HG03439 (cell line): ENCODE results near the gene RYR1.
"Not testable (repeated sequence)": the region's sequence is repeated elsewhere in the genome, so short reads cannot be mapped to it uniquely, and the experiment has no call there.

Experiments used
- ATAC-seq: cut with Tn5 transposase; IDR thresholded peaks from one replicate; pipeline ENCODE4 v1.9.1; 2021; ENCODE audit warnings: mild to moderate bottlenecking, moderate library complexity; ENCODE audit not compliant: unreplicated experiment

RYR1 gene

DNA sequence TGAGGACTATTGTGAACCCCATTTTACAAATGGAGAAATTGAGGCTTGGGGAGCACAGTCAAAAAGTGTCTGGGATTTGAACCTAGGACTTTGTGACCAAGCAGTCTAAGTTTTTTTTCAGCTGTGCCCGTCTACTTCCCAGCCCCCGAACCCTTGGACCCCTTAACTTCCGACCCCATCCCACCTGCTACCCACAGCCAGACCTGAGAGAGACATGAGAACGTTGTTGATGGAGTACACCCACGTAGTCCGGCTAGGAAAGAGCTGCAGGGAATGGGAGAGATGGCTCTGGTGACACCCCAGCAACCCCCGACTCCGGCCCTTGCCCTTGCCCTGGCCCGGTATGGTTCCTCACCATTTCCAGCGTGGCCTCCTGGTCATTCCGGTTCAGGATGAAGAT is 166.2 kb downstream of the RYR1 start:
- no peak for ATAC-seq

DNA sequence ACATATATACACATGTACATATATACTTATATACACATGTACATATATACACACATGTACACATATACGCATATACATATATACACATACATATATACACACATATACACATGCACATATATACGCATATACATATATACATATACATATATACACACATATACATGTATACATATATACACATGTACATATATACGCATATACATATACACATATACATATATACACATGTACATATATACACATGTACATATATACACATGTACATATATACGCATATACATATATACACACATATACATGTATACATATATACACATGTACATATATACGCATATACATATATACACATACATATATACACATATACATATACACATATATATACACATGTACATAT is 169.4 kb downstream of the RYR1 start:
- not testable (repeated sequence) for ATAC-seq

DNA sequence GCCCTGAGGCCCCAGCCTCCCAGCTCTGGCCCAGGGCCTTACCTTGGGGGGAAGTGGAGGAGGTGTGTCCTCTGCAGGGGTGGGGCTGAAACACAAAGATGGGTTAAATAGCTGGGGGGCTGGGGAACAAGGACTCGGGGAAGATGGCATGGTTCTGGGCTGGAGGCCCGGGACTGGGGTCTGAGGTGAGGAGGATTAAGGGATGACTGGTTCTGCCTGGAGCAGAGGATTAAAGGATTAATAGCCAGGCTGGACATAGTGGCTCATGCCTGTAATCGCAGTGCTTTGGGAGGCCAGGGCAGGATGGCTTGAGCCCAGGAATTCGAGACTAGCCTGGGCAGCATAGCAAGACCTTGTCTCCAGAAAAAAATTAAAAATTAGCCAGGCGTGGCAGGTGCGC is 172.6 kb downstream of the RYR1 start:
- ATAC-seq = no peak

DNA sequence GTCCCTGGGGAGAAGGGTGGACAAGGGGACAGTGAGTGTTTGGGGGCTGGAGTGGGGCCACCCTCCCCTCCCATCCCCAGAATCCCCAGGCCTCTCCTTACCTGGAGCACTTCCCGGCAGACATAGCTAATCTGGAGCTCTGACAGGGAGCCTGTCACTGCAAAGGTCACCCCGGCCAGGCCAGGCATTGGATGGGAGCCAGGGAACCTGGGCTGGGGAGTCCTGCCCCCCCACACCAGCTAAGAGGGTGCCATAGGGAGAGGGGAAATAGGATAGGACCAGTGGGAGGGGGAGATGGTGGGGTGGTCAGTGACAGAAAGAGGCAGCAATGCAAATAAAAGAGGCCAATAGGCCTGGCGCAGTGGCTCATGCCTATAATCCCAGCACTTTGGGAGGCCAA is 180.8 kb downstream of the RYR1 start:
- ATAC-seq = no peak

DNA sequence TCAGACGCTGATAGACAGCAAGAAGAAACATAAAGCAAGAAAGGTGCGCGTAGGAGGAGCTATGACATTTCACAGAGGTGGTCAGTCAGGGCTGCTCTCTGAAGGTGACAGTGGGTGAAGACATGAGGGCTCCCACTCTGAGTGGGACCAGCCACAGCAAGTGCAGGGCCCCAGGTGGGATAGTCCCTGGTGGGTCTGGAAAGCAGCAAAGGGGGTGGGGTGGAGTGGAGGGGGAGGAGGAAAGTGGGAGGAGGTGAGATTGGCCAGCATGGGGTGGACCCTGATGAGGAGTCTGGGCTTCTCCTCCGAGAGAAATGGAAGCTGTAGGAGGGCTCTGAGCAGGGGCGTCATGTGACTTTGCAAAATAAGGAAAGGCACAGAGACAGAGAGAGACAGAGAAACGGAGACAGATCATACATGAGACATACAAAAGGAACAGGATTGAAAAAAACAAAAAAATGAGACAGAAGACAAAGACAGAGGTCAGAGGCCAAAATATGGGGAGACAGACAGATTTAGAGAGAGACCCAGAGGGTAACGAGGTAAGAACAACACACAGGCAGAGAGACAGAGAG is 181.6 kb downstream of the RYR1 start:
- ATAC-seq = no peak

DNA sequence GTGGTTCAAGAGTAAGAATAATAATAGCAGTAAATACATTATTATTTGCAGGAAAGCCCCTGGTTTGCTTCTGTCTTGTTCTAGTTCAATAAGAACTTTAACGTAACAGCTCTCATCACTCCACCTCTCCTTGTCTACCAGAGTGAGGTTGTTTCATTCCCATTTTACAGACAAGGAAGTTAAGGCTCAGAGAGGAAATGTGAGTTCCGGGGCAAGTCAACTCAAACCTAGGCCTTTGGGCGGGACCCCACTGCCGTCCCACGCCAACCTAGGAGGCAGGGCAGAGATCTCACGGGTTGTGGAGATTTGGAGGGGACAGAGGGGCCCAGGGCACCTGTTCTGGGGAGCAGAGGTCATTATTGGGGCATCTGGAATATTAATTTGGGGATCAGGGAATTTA is 182.8 kb downstream of the RYR1 start:
- no peak for ATAC-seq

DNA sequence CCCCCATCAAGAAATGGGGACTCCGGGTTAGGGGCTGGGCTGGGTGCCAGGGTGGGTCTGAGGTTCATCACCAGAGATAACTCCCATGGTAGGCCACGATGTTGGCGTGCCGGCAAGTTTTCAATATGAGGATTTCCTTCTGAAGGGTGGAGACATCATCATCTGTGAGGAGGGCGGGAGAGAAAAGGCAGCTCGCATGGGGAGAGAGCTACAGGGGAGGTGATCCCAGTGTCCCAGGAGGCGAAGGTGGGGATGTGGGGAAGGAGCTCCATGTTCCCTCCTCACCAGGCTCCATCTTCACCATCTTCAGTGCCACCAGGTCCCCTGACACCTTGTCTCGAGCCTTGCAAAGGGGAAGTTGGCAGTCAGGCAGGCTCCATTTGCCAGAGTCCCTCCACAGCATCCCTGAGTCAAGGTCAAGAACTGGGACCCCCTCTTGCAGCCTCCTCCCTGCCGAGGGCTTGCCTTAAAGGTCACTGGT is 183.8 kb downstream of the RYR1 start:
- no peak for ATAC-seq

DNA sequence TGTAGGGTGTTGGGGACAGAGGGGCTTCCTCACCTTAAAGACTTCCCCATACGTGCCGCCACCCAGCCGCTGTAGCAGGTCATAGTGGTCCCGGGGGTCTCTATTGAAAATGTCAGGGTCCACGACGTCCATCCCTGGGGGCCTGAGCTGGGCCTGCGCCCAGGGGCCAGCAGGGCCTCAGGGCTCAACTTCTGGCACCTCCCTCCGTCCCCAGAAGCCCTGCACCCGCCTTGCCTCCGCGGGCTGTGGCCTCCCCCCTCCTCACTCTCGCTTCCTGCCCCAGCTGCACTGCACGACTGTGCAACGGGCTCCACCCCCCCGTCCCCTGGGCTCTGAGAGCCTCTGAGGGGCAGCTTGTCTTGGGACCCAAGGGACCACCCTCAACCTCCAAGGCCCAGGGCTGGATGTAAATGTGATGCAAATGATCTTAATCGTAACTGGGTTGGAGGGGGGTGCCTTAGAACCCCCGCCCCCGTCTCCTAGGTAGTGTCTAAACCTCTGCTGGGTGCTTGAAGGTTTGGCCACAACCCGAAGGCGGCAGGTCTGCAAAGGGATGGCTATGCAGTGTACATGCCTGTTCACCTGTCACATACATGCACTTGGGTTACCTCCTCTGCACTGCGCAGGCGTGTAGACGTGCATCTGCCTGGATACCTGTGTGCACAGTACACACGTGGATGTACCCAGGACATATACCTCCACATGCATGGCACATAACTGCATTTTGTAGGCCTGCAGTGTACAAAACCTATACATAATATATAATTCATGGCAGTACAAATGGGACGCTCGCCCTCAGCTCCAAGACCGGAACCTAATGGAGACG is 184.5 kb downstream of the RYR1 start, which contains the start of gene MAP4K1:
MAP4K1 (minus strand) TSS at position 190 of the 826 bp plus-strand sequence; CDS start at position 132, 58 bp downstream.
- peak; percentile 40 for ATAC-seq

DNA sequence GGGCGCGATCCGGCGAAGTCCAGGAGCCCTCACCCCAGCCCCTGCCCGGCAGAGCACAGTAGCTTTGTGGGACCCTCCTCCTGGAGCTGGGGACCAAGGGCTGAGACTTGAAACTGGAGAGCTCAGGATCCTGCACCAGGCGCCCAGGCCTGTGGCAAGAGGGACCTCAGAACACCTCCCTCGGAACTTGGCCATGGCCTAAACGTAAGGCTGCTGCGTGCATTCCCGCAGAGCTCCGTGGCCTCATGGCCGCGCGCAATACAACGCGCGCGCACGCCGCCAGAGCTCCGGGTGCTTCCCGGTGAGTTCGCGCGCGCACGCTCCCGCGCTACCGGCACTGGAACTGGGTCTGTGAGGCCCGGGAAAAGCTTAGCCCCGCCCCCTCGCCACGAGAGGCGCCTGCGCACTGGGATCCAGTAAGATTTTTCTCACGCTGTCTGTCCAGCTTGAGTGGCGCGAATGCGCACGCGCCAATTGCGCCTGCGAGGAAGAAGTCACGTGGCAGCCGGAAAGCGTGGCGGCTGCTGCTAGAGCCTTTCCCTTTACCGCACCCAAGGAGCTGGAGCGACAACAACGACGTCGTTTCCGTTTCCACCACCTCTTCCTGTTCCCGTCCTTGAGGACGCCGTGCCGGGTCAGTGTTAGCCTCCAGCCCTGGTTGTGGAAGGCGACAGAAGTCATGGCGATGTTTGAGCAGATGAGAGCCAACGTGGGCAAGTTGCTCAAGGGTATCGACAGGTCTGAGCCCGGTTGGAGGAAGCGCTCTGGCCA is 185.3 kb downstream of the RYR1 start, which contains the start of gene EIF3K:
EIF3K (plus strand) TSS at position 599 of the 771 bp plus-strand sequence; CDS start at position 680, 81 bp downstream.
- ATAC-seq = peak; percentile 68

DNA sequence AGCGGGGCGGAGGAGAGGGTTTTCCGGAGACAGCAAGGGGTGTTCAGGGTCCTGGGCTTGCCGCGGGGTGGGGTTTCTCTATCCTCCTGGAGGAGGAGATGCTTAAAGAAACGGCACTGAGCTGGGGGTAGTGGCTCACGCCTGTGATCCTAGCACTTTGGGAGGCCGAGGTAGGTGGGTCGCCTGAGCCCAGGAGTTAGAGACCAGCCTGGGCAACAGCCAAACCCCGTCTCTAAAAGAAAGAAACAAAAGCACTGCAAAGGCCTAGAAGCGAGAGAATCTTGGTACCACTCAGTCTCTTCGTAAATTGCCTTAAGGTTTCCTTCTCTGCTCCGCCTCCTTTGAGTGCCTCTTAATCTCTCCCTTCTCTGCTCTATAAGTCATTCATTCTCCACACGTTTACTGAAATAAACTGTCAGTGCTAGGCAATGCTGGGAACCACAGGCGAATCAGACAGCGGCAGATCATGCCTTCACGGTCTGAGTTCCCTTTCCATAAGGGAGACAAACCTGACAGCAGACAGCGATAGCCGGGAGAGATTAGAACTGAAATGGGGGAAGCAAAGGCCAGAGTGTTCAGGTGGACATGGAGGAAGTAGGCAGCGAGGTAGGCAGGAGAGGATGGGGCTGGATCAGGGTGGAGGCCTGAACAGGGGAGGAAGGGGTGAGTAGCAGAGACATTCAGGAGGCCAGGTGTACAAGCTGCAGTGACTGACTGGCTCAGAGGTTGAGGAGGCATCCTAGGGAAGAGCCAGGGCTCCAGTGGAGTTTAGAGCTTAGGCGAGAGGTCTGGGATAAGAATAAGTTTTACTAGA is 186.1 kb downstream of the RYR1 start:
- no peak for ATAC-seq

DNA sequence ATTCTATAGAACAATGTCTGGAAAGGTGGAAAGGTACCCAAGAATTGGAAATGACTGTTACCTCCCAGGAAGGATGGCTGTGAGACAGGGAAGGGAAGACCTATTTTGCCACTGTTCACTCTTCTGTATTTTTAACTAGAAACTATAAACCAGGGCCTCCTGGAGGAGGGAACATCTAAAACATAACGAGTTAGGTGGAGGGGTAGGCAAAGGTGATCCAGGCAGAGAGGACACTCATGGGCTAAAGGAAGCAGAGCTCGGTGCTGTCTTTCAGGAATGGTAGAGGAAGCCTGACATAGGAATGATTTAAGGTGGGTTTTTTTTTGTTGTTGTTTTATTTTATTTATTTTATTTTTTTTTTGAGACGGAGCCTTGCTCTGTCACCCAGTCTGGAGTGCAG is 191.3 kb downstream of the RYR1 start:
- ATAC-seq = no peak

DNA sequence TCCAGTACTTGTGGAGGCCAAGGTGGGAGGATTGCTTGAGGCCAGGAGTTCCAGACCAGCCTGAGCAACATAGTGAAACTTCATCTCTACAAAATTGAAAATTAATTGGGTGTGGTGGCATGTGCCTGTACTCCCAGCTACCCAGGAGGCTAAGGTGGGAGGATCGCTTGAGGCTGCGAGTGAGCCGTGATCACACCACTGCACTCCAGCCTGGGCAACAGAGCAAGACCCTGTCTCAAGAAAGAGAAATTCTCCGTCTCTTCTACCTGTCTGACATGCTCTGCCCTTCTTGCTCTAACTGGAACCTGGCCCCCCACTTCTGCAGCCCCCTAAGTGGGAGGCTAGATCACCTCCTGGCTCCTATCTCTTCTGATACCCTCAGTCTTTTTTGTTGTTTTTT is 192.9 kb downstream of the RYR1 start:
- ATAC-seq = no peak

DNA sequence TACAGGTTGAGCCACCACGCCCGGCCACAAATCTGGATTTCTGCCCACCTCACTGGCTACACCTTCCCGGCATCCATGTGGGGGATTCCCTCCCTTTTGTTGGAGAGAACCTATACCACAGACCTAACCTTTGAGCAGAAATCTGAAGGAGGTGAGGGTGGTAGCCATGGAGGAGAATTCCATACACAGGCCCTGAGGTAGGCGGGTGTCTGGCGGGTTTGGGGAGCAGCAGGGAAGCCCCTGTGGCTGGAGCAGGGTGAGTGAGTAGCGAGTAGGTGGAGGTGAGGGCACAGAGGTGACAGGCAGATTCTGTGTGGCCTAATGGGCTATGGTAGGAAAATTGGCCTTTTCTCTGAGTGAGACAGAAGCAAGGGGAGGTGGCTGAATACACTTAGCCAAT is 196.1 kb downstream of the RYR1 start:
- no peak for ATAC-seq

DNA sequence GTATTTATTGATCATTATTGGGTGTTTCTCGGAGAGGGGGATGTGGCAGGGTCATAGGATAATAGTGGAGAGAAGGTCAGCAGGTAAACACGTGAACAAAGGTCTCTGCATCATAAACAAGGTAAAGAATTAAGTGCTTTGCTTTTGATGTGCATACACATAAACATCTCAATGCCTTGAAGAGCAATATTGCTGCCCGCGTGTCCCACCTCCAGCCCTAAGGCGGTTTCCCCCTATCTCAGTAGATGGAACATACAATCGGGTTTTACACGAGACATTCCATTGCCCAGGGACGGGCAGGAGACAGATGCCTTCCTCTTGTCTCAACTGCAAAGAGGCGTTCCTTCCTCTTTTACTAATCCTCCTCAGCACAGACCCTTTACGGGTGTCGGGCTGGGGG is 197.8 kb downstream of the RYR1 start:
- ATAC-seq = not testable (repeated sequence)

DNA sequence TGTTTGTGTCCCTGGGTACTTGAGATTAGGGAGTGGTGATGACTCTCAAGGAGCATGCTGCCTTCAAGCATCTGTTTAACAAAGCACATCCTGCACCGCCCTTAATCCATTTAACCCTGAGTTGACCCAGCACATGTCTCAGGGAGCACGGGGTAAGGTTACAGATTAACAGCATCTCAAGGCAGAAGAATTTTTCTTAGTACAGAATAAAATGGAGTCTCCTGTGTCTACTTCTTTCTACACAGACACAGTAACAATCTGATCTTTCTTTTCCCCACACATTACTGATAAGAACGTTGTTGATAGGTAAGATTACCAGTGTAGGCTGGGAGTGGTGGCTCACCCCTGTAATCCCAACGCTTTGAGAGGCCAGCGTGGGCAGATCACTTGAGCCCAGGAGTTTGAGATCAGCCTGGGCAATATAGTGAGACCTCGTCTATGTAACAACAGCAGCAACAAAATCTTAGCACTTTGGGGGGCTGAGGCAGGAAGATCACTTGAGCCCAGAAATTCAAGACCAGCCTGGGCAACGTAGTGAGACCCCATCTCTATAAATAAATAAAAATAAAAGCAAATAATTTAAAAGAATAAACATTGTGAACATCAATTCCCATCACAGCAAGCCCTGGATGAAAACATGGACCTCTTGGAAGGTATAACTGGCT is 198.5 kb downstream of the RYR1 start:
- not testable (repeated sequence) for ATAC-seq

DNA sequence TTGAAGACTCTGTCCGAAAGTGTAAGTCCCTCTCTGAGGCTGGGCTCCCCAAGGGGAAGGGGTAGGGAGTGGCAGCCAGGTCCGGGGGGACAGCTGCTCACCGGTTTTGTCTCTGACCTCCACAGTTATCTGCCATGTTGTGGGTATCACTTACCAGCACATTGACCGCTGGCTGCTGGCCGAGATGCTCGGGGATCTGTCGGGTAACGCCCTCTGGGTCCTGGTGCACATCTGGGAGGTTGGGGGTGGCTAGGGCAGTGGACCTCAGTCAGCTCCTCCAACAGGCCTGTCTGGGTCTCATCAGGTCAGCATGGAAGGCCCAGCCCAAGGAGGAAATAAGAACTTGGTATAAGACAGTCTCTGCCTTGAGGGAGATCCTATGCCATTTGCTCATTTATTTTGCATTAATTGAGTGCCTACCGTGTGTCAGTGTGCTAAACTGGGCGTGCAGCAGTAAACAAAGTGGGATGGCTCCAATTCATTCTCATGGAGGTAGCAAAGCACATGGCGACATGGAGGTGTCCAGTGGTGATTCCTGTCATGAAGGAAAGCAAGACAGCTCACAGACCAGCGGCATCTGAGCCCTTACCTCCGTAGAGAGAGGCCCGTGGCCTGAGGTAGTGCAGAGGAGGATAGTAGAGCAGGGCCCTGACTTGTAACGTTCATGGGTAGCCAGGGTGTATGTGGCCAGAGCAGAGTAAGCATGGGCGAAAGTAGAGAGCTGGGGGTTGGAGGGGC is 199.2 kb downstream of the RYR1 start:
- no peak for ATAC-seq

DNA sequence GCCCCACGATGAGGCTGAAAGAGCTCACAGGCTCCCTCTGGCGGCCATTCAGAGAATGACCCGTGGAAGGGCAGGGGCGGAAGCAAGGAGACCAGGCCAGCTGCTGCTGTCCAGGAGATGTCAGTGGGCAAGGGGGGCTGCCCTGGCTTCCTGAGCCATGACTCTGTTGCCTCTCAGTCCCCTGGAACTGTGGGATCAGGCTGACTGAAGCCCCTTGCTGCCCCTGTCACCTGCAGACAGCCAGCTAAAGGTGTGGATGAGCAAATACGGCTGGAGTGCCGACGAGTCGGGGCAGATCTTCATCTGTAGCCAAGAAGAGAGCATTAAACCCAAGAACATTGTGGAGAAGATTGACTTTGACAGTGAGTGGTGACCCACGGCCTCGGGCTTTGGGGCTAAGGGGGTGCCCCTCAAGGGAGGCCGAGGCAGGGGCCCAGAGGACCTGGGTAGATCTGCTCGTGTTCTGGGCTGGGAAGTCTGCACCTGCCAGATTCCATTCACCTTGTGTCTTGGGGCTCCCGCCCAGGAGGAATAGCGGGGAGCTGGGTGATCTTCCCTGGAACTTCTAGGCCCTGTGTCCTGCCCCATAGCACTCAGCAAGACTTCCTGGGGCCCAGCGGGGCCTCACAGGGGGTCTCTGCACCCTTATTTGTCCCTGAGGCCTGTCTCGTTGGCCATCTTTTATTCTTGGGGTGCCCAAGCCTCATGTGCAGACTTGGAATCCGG is 201.4 kb downstream of the RYR1 start:
- no peak for ATAC-seq

DNA sequence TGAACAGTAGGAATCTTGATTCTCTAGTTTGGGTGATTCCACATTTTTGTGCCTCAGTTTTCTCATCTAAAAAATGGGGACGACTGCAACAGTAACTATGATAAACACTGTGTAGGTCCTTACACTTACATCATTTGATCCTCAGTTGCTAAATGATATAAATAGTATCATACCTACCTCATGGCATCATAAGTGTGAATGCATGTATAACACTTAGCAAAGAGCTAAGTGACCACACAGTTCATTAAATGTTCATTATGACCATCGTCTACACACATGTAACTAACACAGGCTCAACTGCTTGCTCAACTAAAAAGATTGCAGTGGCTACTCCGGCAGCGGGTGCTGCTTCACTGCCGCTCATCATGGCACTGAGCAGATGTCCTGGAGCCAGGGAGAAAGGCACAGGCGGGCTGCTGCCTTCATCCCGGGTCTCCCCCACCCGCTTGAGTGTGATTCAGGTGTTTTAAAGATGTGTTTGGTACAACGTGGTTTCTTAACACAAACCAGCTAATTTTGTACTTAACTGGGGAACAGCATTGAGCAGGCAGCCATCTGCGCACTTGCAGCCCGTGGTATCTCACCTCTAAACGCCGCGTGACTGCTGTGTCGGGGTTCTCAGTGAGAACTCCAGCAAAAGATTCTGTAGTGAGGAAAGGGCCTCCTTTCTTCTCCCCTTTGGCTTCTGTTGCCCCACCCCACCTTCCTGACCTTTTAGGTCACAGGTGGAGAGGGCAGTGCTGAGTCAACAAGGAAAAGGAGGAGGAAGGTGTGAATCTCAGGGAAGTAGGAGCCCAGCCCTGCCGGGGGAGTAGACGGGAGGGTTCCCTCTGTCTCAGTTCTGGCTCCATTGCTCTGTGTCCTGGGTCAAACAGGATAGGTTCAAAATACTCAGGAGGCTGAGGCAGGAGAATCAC is 202.2 kb downstream of the RYR1 start:
- no peak for ATAC-seq
